Colonic mucosa (tissue), 4 donors: Measurements from ENCODE around the gene FGFR2. TPM values are rescaled to one million over a fixed set of nuclear protein-coding genes. Genes with fewer than 3 reads are reported as not detected.

Experiments
- DNase-seq: peaks from one replicate; pipeline ENCODE4 v3.0.0-alpha.2; 2020
- H3K27ac ChIP-seq: fragments of 200-600 bp; one replicate; pipeline ENCODE4 v1.8.0; 2021
- H3K27me3 ChIP-seq: fragments of 200-600 bp; one replicate; pipeline ENCODE4 v1.8.0; 2021
- H3K36me3 ChIP-seq: fragments of 200-600 bp; one replicate; pipeline ENCODE4 v1.8.0; 2021
- H3K4me1 ChIP-seq: fragments of 200-600 bp; one replicate; pipeline ENCODE4 v1.8.0; 2021; ENCODE audit warnings: mild to moderate bottlenecking
- H3K4me3 ChIP-seq: fragments of 200-600 bp; one replicate; pipeline ENCODE4 v1.8.0; 2021
- H3K9ac ChIP-seq, 2 donors: one replicate each; pipeline ENCODE4 v1.7.0; 2013; ENCODE audit warnings: control low read depth in 2 of 2, low read depth in 2 of 2, low read length in 2 of 2
- H3K9me3 ChIP-seq: fragments of 200-600 bp; one replicate; pipeline ENCODE4 v1.8.0; 2021
- intact Hi-C: fragments of 100-400 bp; cut with DNase I; formaldehyde crosslinking; loops from one replicate; pipeline ENCODE4 v1.14.1; 2022
- total RNA-seq, 2 donors: library from RNA; stranded (reverse); fragmentation: NEBNext Ultra II Directional in 1 of 2; extraction: Animal tissue kit (Norgen Biotek cat#: 25700) in 1 of 2; gene quantifications; one replicate each; pipeline ENCODE4 v1.2.1, GENCODE V29; 2021
- TF ChIP-seq, protein P1 (sequence below): fragments of 200-600 bp; IDR thresholded peaks from one replicate; pipeline ENCODE4 v1.8.0; 2022; ENCODE audit warnings: antibody characterized with exemption, mild to moderate bottlenecking
- donor health status: healthy.
- donor health status: DM: no; HTN: no; CAD: no.
- donor health status: DM: no; HTN: no; CAD: no.

The FGFR2 gene
- total RNA-seq, 2 donors from 2014 or later, result 25.6 to 40.9 TPM

DNA sequence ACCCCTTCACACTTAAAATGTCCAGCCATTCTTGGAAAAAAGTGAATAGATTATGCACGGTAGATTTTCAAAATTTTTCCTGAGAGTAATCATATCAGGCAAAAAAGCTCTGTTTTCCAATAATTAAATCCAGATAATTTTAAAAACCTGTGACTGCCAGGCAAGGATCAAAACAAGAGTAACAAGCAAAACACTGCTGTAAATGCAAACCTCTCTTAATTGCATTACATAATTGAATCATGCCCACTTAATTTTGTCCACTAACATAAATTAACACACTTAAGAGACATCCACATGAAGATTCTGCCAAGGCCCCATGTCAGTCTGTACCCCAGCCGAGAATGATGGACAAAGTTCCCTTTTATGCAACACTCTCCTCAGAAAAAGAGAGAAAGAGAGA lies 135.3 kb downstream of the FGFR2 start:
- Histone ChIP-seq H3K9ac (no peak overlapping the region), H3K4me3 (no peak overlapping the region), H3K9me3 (no peaks in the 10 kb centered on the region), H3K36me3 (no peaks in the 10 kb centered on the region), H3K27me3 (no peaks in the 10 kb centered on the region), H3K4me1 (no peaks in the 10 kb centered on the region), H3K27ac (no peak overlapping the region)
- intact Hi-C loops, result no loop called here
- TF ChIP-seq, protein P1, sequence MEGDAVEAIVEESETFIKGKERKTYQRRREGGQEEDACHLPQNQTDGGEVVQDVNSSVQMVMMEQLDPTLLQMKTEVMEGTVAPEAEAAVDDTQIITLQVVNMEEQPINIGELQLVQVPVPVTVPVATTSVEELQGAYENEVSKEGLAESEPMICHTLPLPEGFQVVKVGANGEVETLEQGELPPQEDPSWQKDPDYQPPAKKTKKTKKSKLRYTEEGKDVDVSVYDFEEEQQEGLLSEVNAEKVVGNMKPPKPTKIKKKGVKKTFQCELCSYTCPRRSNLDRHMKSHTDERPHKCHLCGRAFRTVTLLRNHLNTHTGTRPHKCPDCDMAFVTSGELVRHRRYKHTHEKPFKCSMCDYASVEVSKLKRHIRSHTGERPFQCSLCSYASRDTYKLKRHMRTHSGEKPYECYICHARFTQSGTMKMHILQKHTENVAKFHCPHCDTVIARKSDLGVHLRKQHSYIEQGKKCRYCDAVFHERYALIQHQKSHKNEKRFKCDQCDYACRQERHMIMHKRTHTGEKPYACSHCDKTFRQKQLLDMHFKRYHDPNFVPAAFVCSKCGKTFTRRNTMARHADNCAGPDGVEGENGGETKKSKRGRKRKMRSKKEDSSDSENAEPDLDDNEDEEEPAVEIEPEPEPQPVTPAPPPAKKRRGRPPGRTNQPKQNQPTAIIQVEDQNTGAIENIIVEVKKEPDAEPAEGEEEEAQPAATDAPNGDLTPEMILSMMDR, result no peak
- no peak for DNase-seq

DNA sequence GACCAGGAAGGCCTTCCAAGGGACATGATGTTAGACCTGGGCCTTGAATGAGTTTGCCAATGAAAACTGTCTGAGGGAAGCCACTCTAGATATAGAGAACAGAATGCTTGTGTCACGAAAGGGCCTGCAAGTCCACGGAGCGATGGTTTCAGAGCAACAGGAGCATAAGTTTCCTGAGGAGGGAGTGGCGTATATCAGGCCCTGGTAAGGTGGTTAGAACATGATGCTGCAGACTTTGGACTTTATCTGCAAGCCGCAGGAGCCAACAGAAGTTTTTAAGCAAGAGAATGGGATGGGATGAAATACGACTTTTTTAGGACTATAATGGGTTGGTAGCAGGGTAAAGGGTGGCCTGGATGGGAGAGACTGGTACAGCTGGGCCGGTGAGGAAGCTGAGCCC lies 136.0 kb downstream of the FGFR2 start:
- Histone ChIP-seq H3K9me3 (no peaks in the 10 kb centered on the region), H3K27me3 (no peaks in the 10 kb centered on the region), H3K4me1 (no peaks in the 10 kb centered on the region), H3K36me3 (no peaks in the 10 kb centered on the region), H3K27ac (no peak overlapping the region), H3K9ac (no peak overlapping the region), H3K4me3 (no peak overlapping the region)
- TF ChIP-seq, protein P1, result no peak
- DNase-seq, result no peak
- intact Hi-C loops, result no loop called here

DNA sequence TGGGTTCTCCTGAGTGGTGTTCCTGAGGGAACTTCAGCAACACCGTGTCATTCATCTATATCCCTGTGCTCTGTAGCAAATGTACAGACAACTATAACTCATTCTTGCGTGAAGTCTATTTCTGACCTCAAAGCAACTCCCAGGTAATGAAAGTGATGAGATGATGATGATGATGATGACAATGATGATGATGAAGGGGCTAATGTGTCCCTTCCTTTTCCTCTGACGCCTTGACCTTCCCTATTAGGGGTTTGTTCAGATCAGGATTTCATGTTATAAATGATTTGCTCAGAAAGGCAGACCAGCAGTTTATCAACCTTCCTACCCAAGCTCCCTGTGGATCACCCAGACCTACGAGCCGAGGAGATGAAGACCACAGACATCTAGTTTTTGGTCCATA lies 136.9 kb downstream of the FGFR2 start:
- no peaks in the 10 kb centered on the region for H3K27me3 ChIP-seq
- DNase-seq, result no peak
- H3K27ac ChIP-seq, result no peak overlapping the region
- H3K9me3 ChIP-seq, result no peaks in the 10 kb centered on the region
- H3K36me3 ChIP-seq, result no peaks in the 10 kb centered on the region
- TF ChIP-seq, protein P1, result no peak
- no peaks in the 10 kb centered on the region for H3K4me1 ChIP-seq
- intact Hi-C loops, result no loop called here
- H3K4me3 ChIP-seq, result no peak overlapping the region
- no peak overlapping the region for H3K9ac ChIP-seq

DNA sequence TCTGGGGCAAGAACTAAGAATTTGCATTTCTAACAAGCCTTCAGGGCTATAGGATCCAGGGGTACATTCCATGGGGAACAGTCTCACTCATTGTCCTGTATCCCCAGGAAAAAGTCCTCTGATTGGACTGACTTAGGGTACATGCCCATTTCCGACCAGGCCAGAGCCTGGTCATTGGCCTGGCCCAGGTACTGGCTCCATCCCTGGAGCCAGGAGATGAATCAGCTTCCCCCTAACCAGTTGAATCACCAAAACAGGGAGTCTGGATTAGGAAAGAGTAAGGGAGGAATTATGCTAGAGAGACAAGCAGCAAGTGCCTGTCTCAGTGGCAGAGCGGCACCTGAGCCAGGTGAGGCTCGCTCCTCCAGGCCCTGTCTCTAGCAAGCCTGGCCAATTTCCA lies 137.5 kb downstream of the FGFR2 start:
- H3K36me3 ChIP-seq, result no peaks in the 10 kb centered on the region
- no peaks in the 10 kb centered on the region for H3K4me1 ChIP-seq
- TF ChIP-seq, protein P1, result no peak
- H3K9me3 ChIP-seq, result no peaks in the 10 kb centered on the region
- H3K27me3 ChIP-seq, result no peaks in the 10 kb centered on the region
- no peak for DNase-seq
- H3K27ac ChIP-seq, result no peak overlapping the region
- intact Hi-C loops, result no loop called here
- no peak overlapping the region for H3K4me3 ChIP-seq
- no peak overlapping the region for H3K9ac ChIP-seq

DNA sequence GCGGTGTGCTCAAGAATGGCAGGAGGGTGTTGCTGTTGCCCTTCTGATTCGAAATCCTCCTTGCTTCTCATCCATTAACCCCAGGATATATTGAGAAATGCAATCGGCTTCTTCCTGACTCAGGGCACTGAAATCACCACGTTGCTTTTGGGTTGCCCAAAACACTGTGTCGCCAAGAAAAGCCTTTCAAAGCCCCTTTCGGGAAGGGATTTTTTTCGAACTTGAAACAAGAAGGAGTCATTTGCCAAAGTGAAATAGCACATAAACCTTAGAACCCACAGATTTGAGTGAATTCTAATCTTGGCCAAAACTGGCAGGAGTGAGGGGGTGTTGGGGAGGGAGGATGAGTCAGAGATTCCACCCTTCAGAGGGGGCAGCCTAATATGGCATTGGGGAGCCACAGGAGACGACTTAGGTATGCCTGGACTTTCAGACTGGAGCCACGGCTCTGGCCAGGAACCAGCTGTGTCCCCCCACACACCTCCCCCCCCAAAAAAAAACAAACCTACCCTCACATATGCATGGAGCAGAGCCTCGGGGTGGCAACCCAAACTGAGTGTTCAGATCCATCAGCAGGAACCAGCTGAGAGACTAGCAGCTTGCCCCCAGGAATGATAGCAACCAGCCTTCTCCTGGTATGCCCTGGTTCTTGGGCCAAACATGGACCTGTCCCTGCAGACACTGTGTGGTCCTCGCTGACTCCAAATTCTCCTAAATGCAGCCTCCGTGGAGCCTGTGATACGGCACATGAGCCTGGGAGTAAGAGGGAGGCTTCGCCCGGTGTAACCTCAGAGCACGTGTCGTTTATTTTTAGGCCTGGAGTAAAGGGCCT lies 138.4 kb downstream of the FGFR2 start:
- no peaks in the 10 kb centered on the region for H3K36me3 ChIP-seq
- no peak overlapping the region for H3K9ac ChIP-seq
- H3K4me3 ChIP-seq, result no peak overlapping the region
- no peaks in the 10 kb centered on the region for H3K4me1 ChIP-seq
- no peak overlapping the region for H3K27ac ChIP-seq
- intact Hi-C loops, result no loop called here
- no peaks in the 10 kb centered on the region for H3K9me3 ChIP-seq
- no peaks in the 10 kb centered on the region for H3K27me3 ChIP-seq
- no peak for DNase-seq
- TF ChIP-seq, protein P1, result no peak
